ENCODE measurements around the gene USH2A. TPM values are rescaled to one million over a fixed set of nuclear protein-coding genes. Genes with fewer than 3 reads are reported as not detected.
A peak's percentile ranks its signal among the peaks of the same experiment; 100 is the strongest.

Gene USH2A
- total RNA-seq, 2 donors from 2014 or later = 0.74 TPM; not detected in 1

- no peak for DNase-seq (ENCODE audit: low spot score)
- Histone ChIP-seq H3K27me3 (replicated peaks; ENCODE audit: insufficient read depth) (no peaks in the 10 kb centered on the region), H3K4me3 (no peak overlapping the region), H3K4me1 (replicated peaks) (no peaks in the 10 kb centered on the region), H3K36me3 (no peaks in the 10 kb centered on the region), H3K27ac (no peak overlapping the region), H3K9me3 (no peaks in the 10 kb centered on the region)
- intact Hi-C loops (cut with DNase I) = no loop called here
- TF ChIP-seq POLR2AphosphoS5 (IDR thresholded peaks at IDR 0.05) = no peak
- no peak for TF ChIP-seq POLR2A (IDR thresholded peaks at IDR 0.05)
- TF ChIP-seq CTCF (IDR thresholded peaks at IDR 0.05) = no peak
- WGBS = 99% methylated on average over 2 of the region's 2 CpGs
These were observed 777.4 kb downstream of the USH2A start for GRCh38 chr1:215645861-215646260.

GRCh38 chr1:215645182-215645581 is 778.1 kb downstream of the USH2A start:
- intact Hi-C loops (cut with DNase I) = no loop called here
- no peaks in the 10 kb centered on the region for H3K9me3 ChIP-seq
- 88% methylated on average over 4 of the region's 4 CpGs for WGBS
- no peak for TF ChIP-seq POLR2A (IDR thresholded peaks at IDR 0.05)
- H3K27ac ChIP-seq = no peak overlapping the region
- no peaks in the 10 kb centered on the region for H3K4me1 ChIP-seq (replicated peaks)
- no peaks in the 10 kb centered on the region for H3K36me3 ChIP-seq
- no peaks in the 10 kb centered on the region for H3K27me3 ChIP-seq (replicated peaks; ENCODE audit: insufficient read depth)
- DNase-seq (ENCODE audit: low spot score) = no peak
- H3K4me3 ChIP-seq = no peak overlapping the region

GRCh38 chr1:215643592-215644321 is 779.5 kb downstream of the USH2A start:
- Histone ChIP-seq H3K4me1 (replicated peaks) (no peaks in the 10 kb centered on the region), H3K27me3 (replicated peaks; ENCODE audit: insufficient read depth) (no peaks in the 10 kb centered on the region), H3K36me3 (no peaks in the 10 kb centered on the region), H3K4me3 (no peak overlapping the region), H3K27ac (no peak overlapping the region), H3K9me3 (no peaks in the 10 kb centered on the region)
- intact Hi-C loops (cut with DNase I) = no loop called here
- WGBS = 74% methylated on average over 4 of the region's 4 CpGs
- DNase-seq (ENCODE audit: low spot score) = no peak
- TF ChIP-seq POLR2A (IDR thresholded peaks at IDR 0.05) (no peak), CTCF (IDR thresholded peaks at IDR 0.05) (no peak), POLR2AphosphoS5 (IDR thresholded peaks at IDR 0.05) (no peak)

GRCh38 chr1:215640429-215641148 is 782.7 kb downstream of the USH2A start:
- Histone ChIP-seq H3K4me1 (replicated peaks) (no peaks in the 10 kb centered on the region), H3K27ac (no peak overlapping the region), H3K36me3 (no peaks in the 10 kb centered on the region), H3K9me3 (no peaks in the 10 kb centered on the region), H3K4me3 (no peak overlapping the region), H3K27me3 (replicated peaks; ENCODE audit: insufficient read depth) (no peaks in the 10 kb centered on the region)
- no peak for DNase-seq (ENCODE audit: low spot score)
- intact Hi-C loops (cut with DNase I) = no loop called here
- WGBS = 89% methylated on average over 18 of the region's 18 CpGs
- no peak for TF ChIP-seq CTCF (IDR thresholded peaks at IDR 0.05)
- TF ChIP-seq POLR2AphosphoS5 (IDR thresholded peaks at IDR 0.05) = no peak
- no peak for TF ChIP-seq POLR2A (IDR thresholded peaks at IDR 0.05)

GRCh38 chr1:215637041-215637573 is 786.1 kb downstream of the USH2A start:
- TF ChIP-seq POLR2AphosphoS5 (IDR thresholded peaks at IDR 0.05) (peak; percentile 61), POLR2A (IDR thresholded peaks at IDR 0.05) (no peak)
- peak overlapping the region; percentile 63 to 70 for H3K27ac ChIP-seq
- no peak overlapping the region for H3K4me3 ChIP-seq
- no peaks in the 10 kb centered on the region for H3K4me1 ChIP-seq (replicated peaks)
- WGBS = 12% methylated on average over 7 of the region's 7 CpGs
- no peaks in the 10 kb centered on the region for H3K27me3 ChIP-seq (replicated peaks; ENCODE audit: insufficient read depth)
- intact Hi-C loops (cut with DNase I) = loop anchor here (10.0 kb wide), 1 partner anchor 72 kb away; the partner anchor contains the start of gene KCTD3
- no peaks in the 10 kb centered on the region for H3K36me3 ChIP-seq
- no peaks in the 10 kb centered on the region for H3K9me3 ChIP-seq
- peak; percentile 68 for DNase-seq (ENCODE audit: low spot score)

All from prostate gland (tissue), 2 donors.